ENCODE measurements around the gene TTLL1. TPM values are rescaled to one million over a fixed set of nuclear protein-coding genes. Genes with fewer than 3 reads are reported as not detected.

The TTLL1 gene
- polyA plus RNA-seq, 1 donor (not counting 4 experiments of a cell fraction or from before 2014, with no cell fraction given): 3.5 TPM

- no peak overlapping the region for H2AFZ ChIP-seq (ENCODE audit: control insufficient read depth, low read length)
- no peaks in the 10 kb centered on the region for H3K4me1 ChIP-seq (ENCODE audit: control insufficient read depth, extremely low read depth, insufficient read depth, low read length)
- H3K4me2 ChIP-seq (ENCODE audit: control insufficient read depth, extremely low read depth, insufficient read depth, low read depth, low read length): no peak overlapping the region
- DNase-seq (ENCODE audit: low read depth, low spot score) (no peak), FAIRE-seq (no peak)
- no peak overlapping the region for H3K4me3 ChIP-seq (ENCODE audit: control insufficient read depth in 2 of 3, extremely low read depth in 1 of 3, insufficient read depth in 2 of 3, low read depth in 1 of 3, low read length in 3 of 3)
- dilution Hi-C loops (cut with MboI; ENCODE audit: extremely low pct_ligation_motif_present, low sequenced_read_pairs): no loop called here
- H3K9ac ChIP-seq (ENCODE audit: control insufficient read depth, extremely low read depth, insufficient read depth, low read length): no peak overlapping the region
- H3K79me2 ChIP-seq (ENCODE audit: control insufficient read depth, insufficient read depth, low read length): no peaks in the 10 kb centered on the region
- no peaks in the 10 kb centered on the region for H3K9me3 ChIP-seq (ENCODE audit: control insufficient read depth, low read depth, low read length)
- no peaks in the 10 kb centered on the region for H3K27me3 ChIP-seq (ENCODE audit: control insufficient read depth, extremely low read depth, insufficient read depth, low read length)
- H3K9me1 ChIP-seq (ENCODE audit: control insufficient read depth, extremely low read depth, insufficient read depth, low read length): no peaks in the 10 kb centered on the region
- no peaks in the 10 kb centered on the region for H3K36me3 ChIP-seq (ENCODE audit: control insufficient read depth in 2 of 2, extremely low read depth in 1 of 2, insufficient read depth in 2 of 2, low read length in 2 of 2)
- no peaks in the 10 kb centered on the region for H4K20me1 ChIP-seq (ENCODE audit: control insufficient read depth, extremely low read depth, insufficient read depth, low read length)
- TF ChIP-seq, protein P1, sequence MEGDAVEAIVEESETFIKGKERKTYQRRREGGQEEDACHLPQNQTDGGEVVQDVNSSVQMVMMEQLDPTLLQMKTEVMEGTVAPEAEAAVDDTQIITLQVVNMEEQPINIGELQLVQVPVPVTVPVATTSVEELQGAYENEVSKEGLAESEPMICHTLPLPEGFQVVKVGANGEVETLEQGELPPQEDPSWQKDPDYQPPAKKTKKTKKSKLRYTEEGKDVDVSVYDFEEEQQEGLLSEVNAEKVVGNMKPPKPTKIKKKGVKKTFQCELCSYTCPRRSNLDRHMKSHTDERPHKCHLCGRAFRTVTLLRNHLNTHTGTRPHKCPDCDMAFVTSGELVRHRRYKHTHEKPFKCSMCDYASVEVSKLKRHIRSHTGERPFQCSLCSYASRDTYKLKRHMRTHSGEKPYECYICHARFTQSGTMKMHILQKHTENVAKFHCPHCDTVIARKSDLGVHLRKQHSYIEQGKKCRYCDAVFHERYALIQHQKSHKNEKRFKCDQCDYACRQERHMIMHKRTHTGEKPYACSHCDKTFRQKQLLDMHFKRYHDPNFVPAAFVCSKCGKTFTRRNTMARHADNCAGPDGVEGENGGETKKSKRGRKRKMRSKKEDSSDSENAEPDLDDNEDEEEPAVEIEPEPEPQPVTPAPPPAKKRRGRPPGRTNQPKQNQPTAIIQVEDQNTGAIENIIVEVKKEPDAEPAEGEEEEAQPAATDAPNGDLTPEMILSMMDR (optimal IDR thresholded peaks at IDR 0.05 in 1 of 3, IDR thresholded peaks at IDR 0.05 in 1 of 3, conservative IDR thresholded peaks at IDR 0.05 in 1 of 3; ENCODE audit: extremely low read depth in 1 of 3, insufficient read depth in 2 of 3, low read length in 3 of 3): peak; percentile 75 to 86 (median 82)
- TF ChIP-seq EZH2 (IDR thresholded peaks at IDR 0.05; ENCODE audit: low read length): no peak
- no peak overlapping the region for H3K27ac ChIP-seq (ENCODE audit: control insufficient read depth, insufficient read depth, low read length)
Observed at GRCh38 chr22:43060183-43060582, 29.0 kb downstream of the TTLL1 start.

- FAIRE-seq (no peak), DNase-seq (ENCODE audit: low read depth, low spot score) (no peak)
- Histone ChIP-seq H3K4me2 (ENCODE audit: control insufficient read depth, extremely low read depth, insufficient read depth, low read depth, low read length) (no peak overlapping the region), H2AFZ (ENCODE audit: control insufficient read depth, low read length) (no peak overlapping the region), H4K20me1 (ENCODE audit: control insufficient read depth, extremely low read depth, insufficient read depth, low read length) (no peaks in the 10 kb centered on the region), H3K9me3 (ENCODE audit: control insufficient read depth, low read depth, low read length) (no peaks in the 10 kb centered on the region), H3K36me3 (ENCODE audit: control insufficient read depth in 2 of 2, extremely low read depth in 1 of 2, insufficient read depth in 2 of 2, low read length in 2 of 2) (no peaks in the 10 kb centered on the region), H3K79me2 (ENCODE audit: control insufficient read depth, insufficient read depth, low read length) (no peaks in the 10 kb centered on the region), H3K27me3 (ENCODE audit: control insufficient read depth, extremely low read depth, insufficient read depth, low read length) (no peaks in the 10 kb centered on the region), H3K4me3 (ENCODE audit: control insufficient read depth in 2 of 3, extremely low read depth in 1 of 3, insufficient read depth in 2 of 3, low read depth in 1 of 3, low read length in 3 of 3) (no peak overlapping the region), H3K9ac (ENCODE audit: control insufficient read depth, extremely low read depth, insufficient read depth, low read length) (no peak overlapping the region), H3K27ac (ENCODE audit: control insufficient read depth, insufficient read depth, low read length) (no peak overlapping the region), H3K4me1 (ENCODE audit: control insufficient read depth, extremely low read depth, insufficient read depth, low read length) (no peaks in the 10 kb centered on the region), H3K9me1 (ENCODE audit: control insufficient read depth, extremely low read depth, insufficient read depth, low read length) (no peaks in the 10 kb centered on the region)
- no peak for TF ChIP-seq EZH2 (IDR thresholded peaks at IDR 0.05; ENCODE audit: low read length)
- TF ChIP-seq, protein P1 (optimal IDR thresholded peaks at IDR 0.05 in 1 of 3, IDR thresholded peaks at IDR 0.05 in 1 of 3, conservative IDR thresholded peaks at IDR 0.05 in 1 of 3; ENCODE audit: extremely low read depth in 1 of 3, insufficient read depth in 2 of 3, low read length in 3 of 3): no peak
- dilution Hi-C loops (cut with MboI; ENCODE audit: extremely low pct_ligation_motif_present, low sequenced_read_pairs): no loop called here
Observed at GRCh38 chr22:43057641-43058040, 31.6 kb downstream of the TTLL1 start.
